ENCODE results near the gene MRPL52.
"Not testable (repeated sequence)": the region's sequence is repeated elsewhere in the genome, so short reads cannot be mapped to it uniquely, and the experiment has no call there.

MRPL52 gene

DNA sequence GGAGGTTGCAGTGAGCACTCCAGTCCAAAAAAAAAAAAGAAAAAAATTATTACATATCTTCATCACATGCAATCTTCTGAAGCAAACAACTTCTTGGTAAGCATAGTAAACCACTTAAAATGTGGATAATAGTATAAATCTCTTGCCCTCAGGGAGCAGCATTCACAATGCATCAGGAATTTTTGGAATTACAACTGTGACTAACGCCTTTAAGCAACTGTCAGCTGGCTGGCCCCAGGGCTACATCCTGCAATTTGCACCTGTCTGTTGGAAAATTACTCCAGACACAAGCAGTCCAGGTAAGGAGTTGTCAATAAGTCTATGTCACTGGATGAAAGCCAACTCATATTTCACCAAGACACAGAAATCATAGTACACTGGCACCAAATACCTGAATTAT, 9.0 kb upstream of the MRPL52 start:
- TF ChIP-seq GATA1 (IDR thresholded peaks at IDR 0.05; ENCODE audit: low read depth, low read length): no peak
- TF ChIP-seq POLR2A (IDR thresholded peaks at IDR 0.05; ENCODE audit: low read length): no peak
- no peak for DNase-seq

- no peak for DNase-seq
- TF ChIP-seq POLR2A (IDR thresholded peaks at IDR 0.05; ENCODE audit: low read length) (no peak), GATA1 (IDR thresholded peaks at IDR 0.05; ENCODE audit: low read depth, low read length) (no peak)
These were observed 8.3 kb upstream of the MRPL52 start for GRCh38 chr14:22821193-22822015.

DNA sequence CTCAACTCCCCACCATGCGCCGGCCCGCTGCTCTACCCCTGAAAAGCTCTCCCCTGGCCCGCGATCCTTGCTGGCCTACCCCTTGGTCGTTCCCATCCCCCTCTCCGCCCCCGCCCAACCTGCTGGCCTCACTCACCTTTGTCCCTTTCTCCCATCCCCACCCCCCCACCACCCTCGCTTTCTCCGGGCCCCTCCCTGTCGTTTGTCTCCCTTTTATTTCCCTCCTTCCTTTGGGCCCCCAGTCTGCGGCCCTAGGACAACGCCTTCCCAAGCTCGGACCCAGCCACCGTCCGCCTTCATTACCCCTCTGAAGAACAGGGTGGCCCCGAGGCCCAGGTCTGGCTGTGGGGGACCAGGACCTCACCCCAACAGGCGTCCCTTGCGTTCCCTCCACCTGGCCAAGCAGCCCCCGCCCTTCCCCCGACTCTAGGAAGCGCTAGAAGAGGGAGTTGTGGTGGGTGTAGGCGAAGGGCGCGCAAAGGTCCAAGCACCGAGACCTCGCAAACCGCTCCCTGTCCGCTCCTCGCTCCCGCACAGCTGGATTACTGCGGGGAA, 7.6 kb upstream of the MRPL52 start:
- no peak for DNase-seq
- no peak for TF ChIP-seq GATA1 (IDR thresholded peaks at IDR 0.05; ENCODE audit: low read depth, low read length)

DNA sequence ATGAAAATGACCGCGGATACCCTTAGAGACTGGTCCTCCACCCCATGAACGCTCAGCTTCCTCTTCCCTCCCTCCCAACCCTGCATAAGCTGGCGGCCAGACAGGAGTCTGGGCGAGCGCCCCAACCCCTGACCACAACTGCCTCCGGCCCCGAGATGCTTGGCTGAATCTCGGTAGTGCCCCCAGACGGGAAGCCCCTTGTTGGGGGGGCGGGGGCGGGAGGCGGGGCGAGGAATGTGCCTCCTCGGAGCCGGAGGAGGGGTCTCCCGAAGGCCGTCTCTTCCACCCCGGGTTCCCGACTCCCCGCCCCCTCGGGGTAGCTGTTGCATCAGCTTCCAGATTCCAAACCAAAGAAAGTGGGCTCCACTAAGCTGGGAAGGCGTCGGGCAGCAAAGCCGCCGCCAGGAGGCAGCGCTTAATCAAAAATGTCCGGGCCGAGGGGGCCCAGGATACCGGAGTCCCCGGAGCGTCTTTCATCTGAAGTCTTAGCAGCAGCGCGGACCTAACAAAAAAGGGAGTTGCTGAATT, 7.1 kb upstream of the MRPL52 start:
- peak; percentile 71 to 82 for DNase-seq
- no peak for TF ChIP-seq GATA1 (IDR thresholded peaks at IDR 0.05; ENCODE audit: low read depth, low read length)

DNA sequence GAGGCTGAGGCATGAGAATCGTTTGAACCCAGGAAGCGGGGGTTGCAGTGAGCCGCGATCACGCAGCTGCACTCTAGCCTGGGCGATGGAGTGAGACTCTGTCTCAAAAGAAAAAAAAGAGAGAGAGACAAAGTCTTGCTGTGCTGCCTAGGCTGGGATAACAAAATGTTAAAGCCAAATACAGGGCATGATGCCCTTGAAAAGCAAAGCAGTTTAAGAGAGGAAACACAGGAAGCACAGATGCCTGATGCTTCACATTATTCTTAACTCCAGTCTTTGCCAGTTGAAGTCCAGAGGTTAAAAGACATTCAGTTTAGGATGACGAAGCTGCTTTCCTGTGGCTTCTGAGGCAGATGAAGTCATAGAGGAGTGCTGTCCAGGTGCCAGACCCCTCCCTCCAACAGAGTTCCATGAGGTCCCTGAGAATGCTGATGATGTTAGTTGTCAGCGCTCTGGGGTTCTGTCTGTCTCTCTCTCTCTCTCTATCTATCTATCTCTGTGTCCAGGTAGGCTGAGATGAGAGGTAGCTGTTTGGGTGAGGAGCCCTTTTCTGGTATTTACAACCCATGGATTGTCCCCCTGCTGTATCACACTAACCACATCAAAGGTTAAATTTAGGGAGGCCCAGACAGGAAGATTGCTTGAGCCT, 4.9 kb upstream of the MRPL52 start:
- DNase-seq: peak in 1 of 2 experiments; percentile 56
- TF ChIP-seq GATA1 (IDR thresholded peaks at IDR 0.05; ENCODE audit: low read depth, low read length) (no peak), POLR2A (IDR thresholded peaks at IDR 0.05; ENCODE audit: low read length) (no peak)

DNA sequence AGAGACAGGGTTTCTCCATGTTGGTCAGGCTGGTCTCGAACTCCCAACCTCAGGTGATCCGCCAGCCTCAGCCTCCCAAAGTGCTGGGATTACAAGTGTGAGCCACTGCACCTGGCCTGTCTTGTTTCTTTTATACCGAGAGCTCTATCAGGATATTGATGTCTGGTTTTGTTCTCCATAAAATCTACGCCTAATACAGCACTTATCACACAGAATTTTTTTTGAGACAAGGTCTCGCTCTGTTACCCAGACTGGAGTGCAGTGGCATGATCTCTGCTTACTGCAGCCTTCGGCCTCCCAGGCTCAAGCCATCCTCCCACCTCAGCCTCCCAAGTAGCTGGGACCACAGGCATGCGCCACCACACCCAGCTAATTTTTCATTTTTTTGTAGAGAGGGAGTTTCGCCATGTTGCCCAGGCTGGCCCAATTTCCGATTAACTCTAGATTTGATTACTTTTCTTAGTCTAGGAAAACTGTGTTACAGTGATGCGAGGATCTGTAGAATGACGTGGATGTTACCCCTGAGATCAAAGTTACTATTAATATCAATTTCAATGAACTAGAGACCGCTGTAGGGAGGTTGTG, 519 bp upstream of the MRPL52 start:
- not testable (repeated sequence) for DNase-seq

GRCh38 chr14:22830443-22831010, 840 bp downstream of the MRPL52 start:
- peak; percentile 57 to 60 for DNase-seq
- TF ChIP-seq POLR2A (IDR thresholded peaks at IDR 0.05; ENCODE audit: low read length) (no peak), GATA1 (IDR thresholded peaks at IDR 0.05; ENCODE audit: low read depth, low read length) (no peak)

GRCh38 chr14:22835505-22835904, 5.8 kb downstream of the MRPL52 start:
- DNase-seq: no peak

GRCh38 chr14:22836301-22837113, 6.8 kb downstream of the MRPL52 start, which contains the start of gene MMP14:
TSS of gene MMP14 (plus strand) at chr14:22836585. CDS start at chr14:22836818, 233 bp downstream.
- no peak for DNase-seq
- TF ChIP-seq GATA1 (IDR thresholded peaks at IDR 0.05; ENCODE audit: low read depth, low read length): no peak
- TF ChIP-seq POLR2A (IDR thresholded peaks at IDR 0.05; ENCODE audit: low read length): no peak

More at GRCh38 chr14:22835505-22835904, 5.8 kb downstream of the MRPL52 start:
- TF ChIP-seq GATA1 (IDR thresholded peaks at IDR 0.05; ENCODE audit: low read depth, low read length): no peak
- TF ChIP-seq POLR2A (IDR thresholded peaks at IDR 0.05; ENCODE audit: low read length): no peak

- peak; percentile 69 to 70 for DNase-seq
- TF ChIP-seq POLR2A (IDR thresholded peaks at IDR 0.05; ENCODE audit: low read length) (peak; percentile 56), GATA1 (IDR thresholded peaks at IDR 0.05; ENCODE audit: low read depth, low read length) (no peak)
These were observed 7.5 kb downstream of the MRPL52 start for GRCh38 chr14:22837114-22837749.

- TF ChIP-seq POLR2A (IDR thresholded peaks at IDR 0.05; ENCODE audit: low read length) (no peak), GATA1 (IDR thresholded peaks at IDR 0.05; ENCODE audit: low read depth, low read length) (no peak)
- DNase-seq: no peak
These were observed 8.3 kb downstream of the MRPL52 start for GRCh38 chr14:22837750-22838538.

DNA sequence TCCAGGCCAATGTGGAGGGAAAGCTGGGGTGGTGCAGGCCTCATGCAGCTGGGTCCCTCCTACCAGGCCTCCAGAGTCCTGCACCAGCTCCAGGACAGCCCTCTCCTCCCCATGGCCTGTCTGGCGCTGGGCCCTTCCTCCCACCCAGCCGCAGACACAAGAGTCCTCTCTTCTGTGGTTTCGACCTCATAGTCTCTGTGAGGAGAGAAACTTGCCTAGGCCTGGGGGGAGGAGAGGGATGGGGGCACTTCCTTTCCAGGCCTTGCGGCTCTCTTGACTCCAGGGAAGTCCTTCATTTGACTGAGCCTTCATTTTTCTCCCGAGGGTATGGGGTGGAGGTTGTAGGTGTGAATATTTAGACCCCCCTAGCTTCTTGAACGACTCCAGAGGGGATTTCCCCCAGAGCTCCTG, 8.9 kb downstream of the MRPL52 start:
- TF ChIP-seq GATA1 (IDR thresholded peaks at IDR 0.05; ENCODE audit: low read depth, low read length) (no peak), POLR2A (IDR thresholded peaks at IDR 0.05; ENCODE audit: low read length) (no peak)
- no peak for DNase-seq
